HG03442 (cell line): ENCODE data around the gene EFNB2.

ENCODE experiments used
- ATAC-seq: cut with Tn5 transposase; IDR thresholded peaks from one replicate; pipeline ENCODE4 v1.9.1; 2021; ENCODE audit warnings: mild to moderate bottlenecking, moderate library complexity; ENCODE audit not compliant: unreplicated experiment

The EFNB2 gene

GRCh38 chr13:106551350-106551749, 15.9 kb upstream of the EFNB2 start:
- ATAC-seq = no peak

GRCh38 chr13:106550570-106551135, 15.2 kb upstream of the EFNB2 start:
- ATAC-seq = no peak

DNA sequence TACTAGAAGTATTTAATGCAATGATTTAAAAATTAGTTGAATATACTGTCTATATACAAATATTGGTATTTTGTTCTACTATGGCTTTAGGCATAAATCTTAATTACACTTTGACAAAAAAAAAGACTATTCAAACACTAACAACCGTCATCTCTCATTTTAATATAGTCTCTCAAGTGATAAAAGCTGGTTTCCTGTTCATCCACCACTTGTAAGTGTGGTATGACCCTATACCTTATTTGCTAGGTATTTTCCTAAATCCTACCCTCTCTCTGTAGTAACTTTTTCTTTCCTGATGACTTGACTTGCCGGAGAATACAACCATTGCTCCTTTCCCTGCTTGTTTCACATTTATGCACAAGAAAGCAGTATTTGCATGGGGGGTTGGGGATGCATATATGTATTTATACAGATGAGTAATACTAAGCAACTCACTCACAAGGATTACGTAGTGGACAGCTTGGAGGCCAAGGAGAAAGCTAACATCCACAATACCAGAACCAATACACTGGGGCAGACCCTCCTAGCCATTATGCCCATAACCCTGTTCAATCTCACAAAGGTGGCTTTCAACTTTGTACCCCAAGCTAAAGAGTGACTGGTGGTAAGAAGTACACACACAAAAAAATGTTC, 12.7 kb upstream of the EFNB2 start:
- no peak for ATAC-seq

GRCh38 chr13:106541826-106542225, 6.4 kb upstream of the EFNB2 start:
- no peak for ATAC-seq

GRCh38 chr13:106540613-106541012, 5.2 kb upstream of the EFNB2 start:
- ATAC-seq = no peak

DNA sequence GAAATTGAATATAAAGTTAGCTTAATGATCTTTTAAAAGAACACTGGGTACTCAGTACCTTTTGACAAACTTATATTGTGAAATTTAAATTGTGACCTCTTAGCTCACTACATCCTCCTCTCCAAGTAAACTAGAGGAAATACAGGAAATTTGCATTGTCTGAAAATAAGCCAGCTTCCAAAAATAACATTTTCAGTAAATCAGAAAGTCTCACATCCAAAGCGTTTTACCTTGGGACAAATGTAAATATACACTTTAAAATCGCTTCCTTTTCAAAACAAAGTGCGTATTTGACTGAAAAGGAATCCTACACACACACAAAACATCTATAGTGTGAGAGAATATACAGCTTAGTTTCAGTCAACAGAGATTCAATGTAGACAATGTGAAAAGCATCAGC, 2.1 kb upstream of the EFNB2 start:
- ATAC-seq = no peak

DNA sequence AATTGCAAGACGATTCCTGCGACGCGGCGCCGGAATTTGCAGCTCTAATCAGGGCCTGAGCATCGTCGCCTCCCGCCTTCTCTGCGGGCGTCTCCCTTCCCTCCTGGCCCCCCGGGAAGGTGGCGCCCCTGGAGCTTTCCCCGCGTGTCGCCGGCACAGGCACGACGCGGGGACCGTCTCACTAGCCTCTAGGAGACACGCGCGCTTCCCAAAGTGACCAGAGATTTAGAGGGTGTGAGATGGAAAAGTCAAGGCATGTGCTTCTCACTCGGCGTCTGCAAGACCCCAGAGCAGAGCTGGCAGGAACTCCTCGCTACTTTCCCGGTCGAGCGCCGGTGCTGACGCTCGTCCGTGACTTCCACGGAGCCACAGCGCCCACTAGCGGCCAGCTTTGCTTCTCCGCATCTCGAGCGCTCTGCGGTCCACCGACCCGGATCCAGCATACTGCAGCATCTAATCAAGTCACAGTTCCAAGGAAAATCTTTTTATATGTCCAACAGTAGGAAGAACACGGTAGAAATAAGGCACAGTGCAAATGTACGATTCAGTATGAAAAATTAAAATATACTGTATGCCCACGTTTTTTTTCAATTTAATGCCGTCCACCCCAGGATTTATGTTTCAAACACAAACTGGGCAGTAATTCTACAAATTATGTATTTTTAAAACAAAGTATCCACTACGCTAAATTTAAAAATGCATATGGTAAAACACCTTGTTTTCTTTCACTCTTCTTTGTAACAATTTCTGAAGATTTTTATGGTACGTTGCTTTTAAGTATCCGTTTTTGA, 977 bp upstream of the EFNB2 start:
- ATAC-seq = peak; percentile 32

DNA sequence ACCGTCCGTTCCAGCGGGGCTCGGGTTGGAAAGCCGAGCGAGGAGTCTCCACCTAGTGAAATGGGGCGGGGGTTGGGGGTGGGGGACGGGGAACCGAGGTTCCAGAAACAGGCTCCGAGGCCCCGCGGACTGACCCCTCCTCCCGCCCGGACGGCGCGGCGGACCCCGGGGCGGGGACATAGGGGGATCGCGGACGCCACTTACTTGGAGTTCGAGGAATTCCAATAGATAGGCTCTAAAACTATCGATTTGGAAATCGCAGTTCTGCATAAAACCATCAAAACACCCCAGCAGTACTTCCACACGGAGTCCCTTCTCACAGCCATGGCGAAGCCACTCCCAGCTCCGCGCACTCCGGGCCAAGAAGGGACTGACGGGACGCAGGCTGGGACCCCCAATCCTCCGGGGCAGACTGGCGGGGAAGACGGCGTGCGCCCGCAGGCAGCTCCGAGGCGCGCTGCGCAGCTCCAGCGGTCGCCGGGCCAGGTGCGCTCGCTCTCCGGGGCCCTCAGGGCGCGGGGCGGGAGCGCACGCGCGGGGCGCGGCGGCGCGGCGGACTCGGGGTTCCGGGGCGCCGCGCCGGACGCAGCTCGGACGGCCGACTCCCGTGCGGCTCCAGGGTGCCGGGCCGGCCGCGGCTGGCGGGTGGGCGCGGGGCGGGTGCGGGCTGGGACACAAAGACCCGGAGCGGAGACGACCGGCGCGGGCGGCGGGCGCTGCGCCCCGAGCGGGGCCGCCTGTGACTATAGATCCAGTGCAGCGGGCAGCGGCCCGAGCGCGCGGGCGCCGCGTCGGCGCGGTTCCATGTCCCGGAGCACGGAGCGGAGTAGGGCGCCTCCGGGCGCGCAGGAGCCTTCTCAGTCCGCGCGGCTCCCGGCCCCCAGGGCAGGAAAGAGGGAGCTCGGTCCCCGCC, 567 bp downstream of the EFNB2 start:
- ATAC-seq = peak; percentile 21

GRCh38 chr13:106533943-106534638, 1.4 kb downstream of the EFNB2 start:
- no peak for ATAC-seq

- no peak for ATAC-seq
These were observed 2.1 kb downstream of the EFNB2 start for GRCh38 chr13:106533101-106533942.

DNA sequence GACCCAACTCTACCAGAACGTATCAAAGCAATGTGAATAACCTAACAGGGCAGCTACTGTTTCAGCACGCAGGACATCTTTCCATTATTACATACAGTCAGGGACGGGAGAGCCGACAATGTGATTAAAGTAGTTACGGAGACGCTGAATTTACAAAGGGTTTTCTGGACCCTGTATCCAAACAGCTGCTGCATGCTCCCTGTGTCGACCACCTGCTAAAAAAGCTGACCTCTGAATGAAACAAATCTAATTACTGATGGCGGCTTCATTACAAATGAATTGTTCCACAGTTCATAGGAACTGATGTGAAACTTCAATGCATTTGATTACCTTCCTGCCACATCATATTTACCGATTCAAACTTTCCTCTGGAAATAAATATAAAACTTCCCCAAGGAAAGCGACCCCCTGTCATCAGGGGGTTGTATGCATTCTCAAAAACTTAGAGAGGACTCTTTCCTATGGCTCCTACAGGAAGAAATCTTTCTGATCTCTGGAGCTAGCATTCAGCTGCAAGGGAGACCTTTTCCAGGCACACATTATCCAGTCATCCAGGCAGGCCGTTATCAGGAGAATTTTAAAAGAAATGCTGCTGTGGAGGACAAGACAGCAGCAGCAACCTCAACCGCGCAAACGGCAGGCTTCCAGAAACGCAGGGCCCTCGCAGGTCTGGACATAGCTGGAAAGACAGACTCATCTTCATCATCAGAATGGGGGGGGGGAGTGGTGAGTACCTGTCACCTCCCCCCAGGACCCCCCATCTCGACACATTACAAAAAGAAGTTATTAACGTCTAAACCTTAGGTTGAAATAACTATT, 3.1 kb downstream of the EFNB2 start:
- no peak for ATAC-seq

- ATAC-seq = no peak
These were observed 4.4 kb downstream of the EFNB2 start for GRCh38 chr13:106530980-106531481.

DNA sequence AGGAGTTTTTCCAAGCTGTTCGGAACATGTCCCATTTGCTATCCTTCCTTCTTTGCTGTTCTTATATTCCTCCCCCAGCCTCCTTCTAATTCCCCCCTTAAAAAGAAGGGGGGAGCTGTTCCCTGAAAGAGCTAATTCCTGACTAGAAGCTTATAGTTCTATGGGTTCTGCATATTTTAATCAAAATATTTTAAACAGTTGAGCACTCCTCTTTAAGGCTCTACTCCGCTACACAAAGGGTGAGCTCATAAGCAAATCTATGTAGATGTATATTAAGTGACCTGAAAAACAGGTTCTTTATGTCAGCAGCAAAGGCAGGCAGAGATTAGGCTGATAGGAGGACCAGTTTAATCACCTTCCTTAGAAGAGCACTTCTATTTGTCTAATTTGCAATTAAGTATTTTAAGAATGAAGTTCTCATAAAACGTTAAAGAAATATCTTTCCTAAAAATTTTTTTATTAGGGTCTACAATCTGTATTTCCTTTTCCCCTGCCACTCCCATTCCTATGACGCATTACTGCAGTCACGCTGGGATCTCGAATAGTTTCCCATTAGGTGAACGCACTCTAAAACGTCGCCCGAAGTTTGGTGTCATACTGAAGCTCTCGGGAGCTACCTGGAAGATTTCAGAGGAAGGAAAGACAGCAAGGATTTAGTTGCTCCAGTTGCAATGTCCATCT, 5.2 kb downstream of the EFNB2 start:
- ATAC-seq = no peak

- ATAC-seq = no peak
These were observed 5.9 kb downstream of the EFNB2 start for GRCh38 chr13:106529415-106530170.

DNA sequence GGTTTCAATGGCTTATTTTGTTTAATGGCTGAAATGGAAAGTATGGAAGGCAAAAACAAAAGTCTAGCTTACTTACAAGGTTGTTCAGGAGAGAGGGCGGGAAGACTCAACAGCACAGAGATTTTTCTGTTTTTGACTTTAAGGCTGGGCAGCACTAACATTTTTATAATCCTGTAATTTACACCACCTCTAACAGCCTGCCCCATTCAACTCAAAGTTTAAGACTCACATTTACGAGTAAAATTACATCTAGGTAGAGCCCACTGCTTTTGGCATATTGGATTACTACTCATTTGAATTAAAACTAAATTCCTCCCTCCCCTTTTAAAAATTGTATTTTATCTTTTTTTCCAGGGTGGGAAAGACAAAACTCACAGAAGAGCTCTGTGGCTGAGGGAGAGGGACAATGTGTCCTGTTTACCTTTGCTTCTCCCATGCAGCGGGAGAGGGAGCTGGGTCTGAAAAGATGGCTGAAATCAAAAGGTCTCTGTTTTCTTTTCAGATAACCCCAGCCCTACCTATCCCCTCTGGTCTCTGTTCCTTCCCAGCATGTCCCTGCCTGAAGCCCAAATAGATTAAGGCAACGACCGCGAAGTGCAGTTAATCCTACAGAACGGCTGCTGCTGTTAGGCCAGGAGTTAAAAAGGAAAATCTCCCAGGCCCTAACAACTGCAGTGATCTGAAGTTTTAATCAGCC, 6.6 kb downstream of the EFNB2 start:
- ATAC-seq = no peak

- ATAC-seq = no peak
These were observed 7.6 kb downstream of the EFNB2 start for GRCh38 chr13:106527826-106528225.

DNA sequence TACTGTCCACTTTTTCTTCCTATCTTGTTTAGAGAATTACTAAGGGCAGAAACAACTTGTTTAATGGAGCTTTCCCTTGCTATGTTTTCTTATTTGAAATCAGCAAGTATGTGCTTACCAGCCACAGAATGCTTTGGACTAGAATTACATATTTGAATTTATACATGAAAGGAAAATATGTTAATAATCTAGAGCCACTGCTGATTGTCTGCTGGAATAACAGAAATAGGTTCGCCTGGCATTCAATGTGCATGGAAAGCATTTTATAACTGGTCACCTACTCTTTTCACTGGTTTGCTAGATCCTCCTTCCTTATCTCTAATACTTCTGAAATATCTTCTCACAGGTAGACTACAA, 8.0 kb downstream of the EFNB2 start:
- no peak for ATAC-seq
